Keratinocyte (primary cell): ENCODE measurements around the gene C9orf153. TPM values are rescaled to one million over a fixed set of nuclear protein-coding genes. Genes with fewer than 3 reads are reported as not detected.

Experiments used
- DNase-seq: peaks from one replicate; pipeline ENCODE4 v3.0.0-alpha.2; 2011; ENCODE audit warnings: low read depth, missing footprints, low spot score
- FAIRE-seq: peaks from 2 replicates; lab custom pipeline; 2011; peaks lifted over from hg19 to GRCh38; lab: Jason Lieb, UNC
- H2AFZ ChIP-seq: 2 replicates; pipeline ENCODE4 v1.6.0; 2012; ENCODE audit warnings: low read length, control low read depth, inconsistent platforms; ENCODE audit not compliant: control insufficient read depth
- H3K27ac ChIP-seq: 2 replicates; pipeline ENCODE4 v1.5.1; 2011; ENCODE audit warnings: low read length; ENCODE audit not compliant: control insufficient read depth, insufficient read depth
- H3K27me3 ChIP-seq: 3 replicates; pipeline ENCODE4 v1.6.0; 2011; ENCODE audit warnings: low read length; ENCODE audit not compliant: control insufficient read depth, insufficient read depth; ENCODE audit errors: extremely low read depth
- H3K36me3 ChIP-seq, 2 experiments: 2 replicates in 1 of 2; 3 replicates in 1 of 2; pipeline ENCODE4 v1.5.1; 2011; ENCODE audit warnings: low read length in 2 of 2, mild to moderate bottlenecking in 1 of 2; ENCODE audit not compliant: control insufficient read depth in 2 of 2, insufficient read depth in 2 of 2; ENCODE audit errors: extremely low read depth in 1 of 2
- H3K4me1 ChIP-seq: 3 replicates; pipeline ENCODE4 v1.5.1; 2011; ENCODE audit warnings: low read length; ENCODE audit not compliant: control insufficient read depth, insufficient read depth; ENCODE audit errors: extremely low read depth
- H3K4me2 ChIP-seq: 3 replicates; pipeline ENCODE4 v1.6.0; 2011; ENCODE audit warnings: low read depth, low read length; ENCODE audit not compliant: control insufficient read depth, insufficient read depth; ENCODE audit errors: extremely low read depth
- H3K4me3 ChIP-seq, 3 experiments: fragments of 200-600 bp in 1 of 3; sonication (generic) in 1 of 3; 2 replicates in 2 of 3; 3 replicates in 1 of 3; pipeline ENCODE4 v1.5.1; 2011 to 2016; ENCODE audit warnings: low read length in 3 of 3, mild to moderate bottlenecking in 3 of 3, control low read depth in 2 of 3, inconsistent platforms in 1 of 3, low read depth in 1 of 3, mixed read lengths in 1 of 3, mixed run types in 1 of 3, moderate library complexity in 1 of 3; ENCODE audit not compliant: control insufficient read depth in 2 of 3, insufficient read depth in 2 of 3; ENCODE audit errors: extremely low read depth in 1 of 3
- H3K79me2 ChIP-seq: 2 replicates; pipeline ENCODE4 v1.6.0; 2012; ENCODE audit warnings: low read length; ENCODE audit not compliant: control insufficient read depth, insufficient read depth
- H3K9ac ChIP-seq: 3 replicates; pipeline ENCODE4 v1.6.0; 2011; ENCODE audit warnings: low read length; ENCODE audit not compliant: control insufficient read depth, insufficient read depth; ENCODE audit errors: extremely low read depth
- H3K9me1 ChIP-seq: 3 replicates; pipeline ENCODE4 v1.6.0; 2011; ENCODE audit warnings: low read length; ENCODE audit not compliant: control insufficient read depth, insufficient read depth; ENCODE audit errors: extremely low read depth
- H3K9me3 ChIP-seq: 2 replicates; pipeline ENCODE4 v1.5.1; 2012; ENCODE audit warnings: low read depth, low read length; ENCODE audit not compliant: control insufficient read depth
- H4K20me1 ChIP-seq: 3 replicates; pipeline ENCODE4 v1.6.0; 2011; ENCODE audit warnings: low read length; ENCODE audit not compliant: control insufficient read depth, insufficient read depth; ENCODE audit errors: extremely low read depth
- EZH2 ChIP-seq: IDR thresholded peaks from one replicate; pipeline ENCODE4 v1.6.1; 2012; ENCODE audit warnings: inconsistent platforms, mild to moderate bottlenecking, low read length, moderate library complexity
- dilution Hi-C: fragments of 300-500 bp; cut with MboI; formaldehyde crosslinking; loops from one replicate; pipeline ENCODE4 v1.7.0; 2020; ENCODE audit warnings: low sequenced_read_pairs; ENCODE audit not compliant: extremely low pct_ligation_motif_present
- polyA minus RNA-seq, 3 experiments: library from RNA; depleted of rRNA, polyadenylated mRNA; stranded (reverse); fragments of >200 nt; gene quantifications; 1 replicate in 1 of 3; 2 replicates in 1 of 3; 3 replicates in 1 of 3; pipeline ENCODE4 v1.2.3, GENCODE V29; 2011
- polyA plus RNA-seq, 5 experiments: library from polyadenylated mRNA; depleted of rRNA in 3 of 5; stranded (reverse) in 3 of 5; stranded (forward) in 1 of 5; unstranded in 1 of 5; fragments of >200 nt; gene quantifications; 1 replicate in 1 of 5; 2 replicates in 3 of 5; 3 replicates in 1 of 5; pipeline versions ENCODE4 v1.2.1 to v1.2.3, GENCODE V29; 2011 to 2012; ENCODE audit warnings: missing spikeins in 2 of 5, low read depth in 1 of 5, low replicate concordance in 1 of 5
- TF ChIP-seq, protein P1 (sequence below), 3 experiments: IDR thresholded peaks in 1 of 3; conservative IDR thresholded peaks in 1 of 3; optimal IDR thresholded peaks in 1 of 3; 2 replicates in 2 of 3; 3 replicates in 1 of 3; pipeline versions ENCODE3 to v1.5.1; 2011; ENCODE audit warnings: low read length in 3 of 3, mild to moderate bottlenecking in 3 of 3, moderate library complexity in 2 of 3, control low read depth in 1 of 3, inconsistent platforms in 1 of 3; ENCODE audit not compliant: insufficient read depth in 2 of 3; ENCODE audit errors: extremely low read depth in 1 of 3

Gene C9orf153
- polyA plus RNA-seq (0.05 to 0.09 TPM in 2 of 3 replicates, not detected in the other), polyA minus RNA-seq (0.73 to 0.96 TPM in 2 of 3 replicates, not detected in the other)
- polyA plus RNA-seq (2011; ENCODE audit: low read depth) = 5.4 TPM
- 0.11 TPM in 1 of 2 replicates, not detected in the other for polyA plus RNA-seq (2011; cell fraction: cytosol; rRNA removed)
- 0.25 and 0.32 TPM in 2 replicates for polyA plus RNA-seq (2011; cell fraction: nucleus; rRNA removed)
- polyA plus RNA-seq (2012; ENCODE audit: low replicate concordance) = 0.17 and 0.83 TPM in 2 replicates
- not detected for polyA minus RNA-seq (2011; cell fraction: cytosol; rRNA and poly(A)+ RNA removed)
- polyA minus RNA-seq (2011; cell fraction: nucleus; rRNA and poly(A)+ RNA removed) = 0.54 and 0.74 TPM in 2 replicates

DNA sequence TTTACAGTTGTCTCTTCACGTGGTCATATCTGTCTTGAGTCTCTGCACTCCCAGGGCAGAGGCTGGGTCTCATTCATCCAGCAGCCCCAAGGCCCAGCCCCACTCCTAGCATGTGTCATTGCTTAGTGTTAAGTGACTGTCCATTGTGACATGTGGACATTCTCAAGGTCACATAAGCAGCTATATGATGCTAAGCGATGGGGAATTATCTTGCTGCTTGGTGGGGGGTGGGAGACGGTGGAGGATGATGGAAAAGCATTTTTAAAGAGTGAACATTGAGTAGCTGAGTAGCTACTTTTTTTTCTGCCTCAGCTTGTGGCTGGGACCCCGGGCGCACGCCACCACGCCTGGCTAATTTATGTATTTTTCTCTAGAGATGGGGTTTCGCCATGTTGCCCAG lies at the start of gene C9orf153:
Gene C9orf153, minus strand, starts transcription at position 101 of the 400 bp plus-strand sequence. CDS start 30,054 bp downstream, outside the sequence.
- no peaks in the 10 kb centered on the region for H3K79me2 ChIP-seq
- dilution Hi-C loops = no loop called here
- no peaks in the 10 kb centered on the region for H3K4me1 ChIP-seq
- H3K9ac ChIP-seq = no peak within 1 kb of the TSS
- no peak within 1 kb of the TSS for H3K4me3 ChIP-seq
- no peak within 1 kb of the TSS for H3K4me2 ChIP-seq
- no peaks in the 10 kb centered on the region for H4K20me1 ChIP-seq
- no peak for DNase-seq
- H3K9me3 ChIP-seq = no peaks in the 10 kb centered on the region
- no peak within 1 kb of the TSS for H3K27ac ChIP-seq
- TF ChIP-seq EZH2 = no peak
- TF ChIP-seq, protein P1, sequence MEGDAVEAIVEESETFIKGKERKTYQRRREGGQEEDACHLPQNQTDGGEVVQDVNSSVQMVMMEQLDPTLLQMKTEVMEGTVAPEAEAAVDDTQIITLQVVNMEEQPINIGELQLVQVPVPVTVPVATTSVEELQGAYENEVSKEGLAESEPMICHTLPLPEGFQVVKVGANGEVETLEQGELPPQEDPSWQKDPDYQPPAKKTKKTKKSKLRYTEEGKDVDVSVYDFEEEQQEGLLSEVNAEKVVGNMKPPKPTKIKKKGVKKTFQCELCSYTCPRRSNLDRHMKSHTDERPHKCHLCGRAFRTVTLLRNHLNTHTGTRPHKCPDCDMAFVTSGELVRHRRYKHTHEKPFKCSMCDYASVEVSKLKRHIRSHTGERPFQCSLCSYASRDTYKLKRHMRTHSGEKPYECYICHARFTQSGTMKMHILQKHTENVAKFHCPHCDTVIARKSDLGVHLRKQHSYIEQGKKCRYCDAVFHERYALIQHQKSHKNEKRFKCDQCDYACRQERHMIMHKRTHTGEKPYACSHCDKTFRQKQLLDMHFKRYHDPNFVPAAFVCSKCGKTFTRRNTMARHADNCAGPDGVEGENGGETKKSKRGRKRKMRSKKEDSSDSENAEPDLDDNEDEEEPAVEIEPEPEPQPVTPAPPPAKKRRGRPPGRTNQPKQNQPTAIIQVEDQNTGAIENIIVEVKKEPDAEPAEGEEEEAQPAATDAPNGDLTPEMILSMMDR (optimal IDR thresholded peaks at IDR 0.05 in 1 of 3, IDR thresholded peaks at IDR 0.05 in 1 of 3, conservative IDR thresholded peaks at IDR 0.05 in 1 of 3; ENCODE audit: extremely low read depth in 1 of 3, insufficient read depth in 2 of 3, low read length in 3 of 3) = no peak
- no peak within 1 kb of the TSS for H2AFZ ChIP-seq
- no peaks in the 10 kb centered on the region for H3K27me3 ChIP-seq
- FAIRE-seq = no peak
- H3K9me1 ChIP-seq = no peaks in the 10 kb centered on the region
- H3K36me3 ChIP-seq = peaks cover 8 to 9% of the 10 kb centered on the region in 2 experiments

DNA sequence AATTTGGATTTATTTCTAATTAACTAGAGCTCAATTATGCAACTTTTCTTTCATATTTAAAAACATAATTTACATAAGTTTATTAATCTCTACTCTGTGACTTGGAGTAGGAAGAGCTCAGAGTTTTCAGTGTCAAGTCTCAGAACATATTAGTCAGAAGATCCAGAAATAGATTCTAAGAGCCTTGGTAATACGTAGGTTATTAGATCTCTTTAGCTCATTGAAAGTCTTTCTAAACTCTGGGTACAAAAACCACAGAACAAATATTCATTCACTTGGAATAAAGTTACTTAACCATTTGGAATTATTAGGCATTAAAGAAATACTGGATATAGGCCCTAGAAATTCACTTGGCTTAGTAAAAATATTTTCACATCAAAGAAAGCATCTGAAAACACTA lies 49.2 kb upstream of the C9orf153 start:
- Histone ChIP-seq H3K27ac (no peak overlapping the region), H3K4me3 (no peak overlapping the region), H4K20me1 (no peaks in the 10 kb centered on the region), H3K79me2 (no peaks in the 10 kb centered on the region), H3K9ac (no peak overlapping the region), H3K4me2 (no peak overlapping the region), H3K27me3 (no peaks in the 10 kb centered on the region), H3K9me3 (no peaks in the 10 kb centered on the region), H2AFZ (no peak overlapping the region), H3K36me3 (peaks cover 5 to 22% of the 10 kb centered on the region in 2 experiments), H3K4me1 (peaks cover 3% of the 10 kb centered on the region), H3K9me1 (no peaks in the 10 kb centered on the region)
- DNase-seq (no peak), FAIRE-seq (no peak)
- dilution Hi-C loops = no loop called here
- TF ChIP-seq, protein P1 (optimal IDR thresholded peaks at IDR 0.05 in 1 of 3, IDR thresholded peaks at IDR 0.05 in 1 of 3, conservative IDR thresholded peaks at IDR 0.05 in 1 of 3; ENCODE audit: extremely low read depth in 1 of 3, insufficient read depth in 2 of 3, low read length in 3 of 3) = no peak
- TF ChIP-seq EZH2 = no peak
